HG02798 (cell line): Measurements from ENCODE around the gene ACTL8.

Experiments used
- ATAC-seq: cut with Tn5 transposase; IDR thresholded peaks from one replicate; pipeline ENCODE4 v1.9.1; 2021; ENCODE audit warnings: mild to moderate bottlenecking; ENCODE audit not compliant: unreplicated experiment, poor library complexity

Gene ACTL8

DNA sequence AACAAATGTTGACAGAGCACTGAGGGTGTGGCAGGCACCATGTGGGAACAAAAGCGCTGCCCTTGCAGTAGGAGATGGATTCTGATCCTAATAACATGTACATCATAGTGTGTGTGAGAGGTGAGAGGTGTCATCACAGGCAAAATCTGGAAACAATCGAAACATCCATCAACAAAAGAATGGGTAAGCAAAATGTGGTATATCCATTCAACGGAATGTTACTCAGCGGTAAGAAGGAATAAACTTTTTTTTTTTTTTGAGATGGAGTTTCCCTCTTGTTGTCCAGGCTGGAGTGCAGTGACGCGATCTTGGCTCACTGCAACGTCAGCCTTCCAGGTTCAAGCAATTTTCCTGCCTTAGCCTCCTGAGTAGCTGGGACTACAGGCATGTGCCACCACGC is 112.3 kb downstream of the ACTL8 start:
- ATAC-seq: no peak

DNA sequence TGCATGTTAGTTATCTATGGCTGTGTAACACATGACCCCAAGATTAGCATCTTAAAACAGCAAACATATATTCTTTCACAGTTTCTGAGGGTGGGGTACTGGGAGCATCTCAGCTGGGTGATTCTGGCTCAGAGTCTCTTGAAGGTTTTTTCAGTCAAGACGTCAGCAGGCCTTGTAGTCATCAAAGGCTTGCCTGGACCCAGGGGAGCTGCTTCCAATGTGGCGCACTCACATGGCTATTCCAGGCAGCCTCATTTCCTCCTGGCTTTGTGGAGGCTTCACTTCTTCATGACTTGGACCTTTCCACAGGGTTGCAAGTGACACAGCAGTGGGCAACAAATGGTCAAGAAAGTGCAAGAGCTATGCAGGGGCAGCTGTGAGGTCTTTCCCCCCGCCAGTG is 114.7 kb downstream of the ACTL8 start:
- no peak for ATAC-seq

DNA sequence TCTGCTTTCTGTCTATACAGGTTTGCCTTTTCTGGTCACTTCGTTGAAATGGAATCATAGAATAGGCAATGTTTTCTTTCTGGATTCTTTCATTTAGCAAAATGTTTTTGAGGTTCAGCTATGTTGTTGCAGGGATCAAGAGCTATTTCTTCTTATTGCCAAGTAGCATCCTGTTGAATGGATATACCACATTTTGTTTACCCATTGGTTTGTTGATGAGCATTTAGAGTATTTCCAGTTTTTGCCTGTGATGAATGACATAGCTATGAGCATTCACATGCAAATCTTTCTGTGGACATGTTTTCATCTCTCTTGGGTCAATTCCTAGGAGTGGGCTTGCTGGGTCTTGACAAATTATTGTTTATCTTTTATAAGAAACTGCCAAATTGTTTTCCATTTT is 115.5 kb downstream of the ACTL8 start:
- no peak for ATAC-seq

DNA sequence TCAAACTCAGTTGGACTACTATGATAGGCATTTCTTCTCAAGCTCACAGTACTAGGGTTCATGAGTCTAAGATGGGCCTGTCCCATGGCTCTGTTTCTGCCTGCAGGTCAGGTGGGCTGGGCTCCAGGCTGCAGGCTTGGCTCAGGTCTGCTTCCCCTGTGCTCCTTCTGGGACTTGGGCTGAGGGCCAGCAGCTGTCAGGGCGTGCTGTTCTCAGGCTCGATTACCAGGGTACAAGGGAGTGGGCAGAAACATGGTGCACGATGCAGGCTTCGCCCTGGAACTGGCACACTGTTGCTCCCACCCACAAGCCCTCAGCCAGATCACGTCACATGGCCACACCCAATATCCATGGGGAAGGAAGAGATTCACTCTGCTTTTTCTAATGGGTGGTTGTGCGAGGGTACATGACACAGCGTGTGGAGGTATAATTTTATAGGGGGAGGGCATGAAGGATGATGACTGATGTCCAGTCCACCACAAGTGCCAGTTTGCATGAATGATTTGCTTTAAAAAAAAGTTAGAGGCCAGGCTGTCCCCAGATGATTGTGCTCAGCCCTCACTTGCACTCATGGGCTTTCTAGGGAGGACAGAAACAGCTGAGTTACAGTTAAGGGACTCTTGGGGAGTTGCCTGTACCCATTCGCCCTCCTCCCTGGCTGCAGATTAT is 118.0 kb downstream of the ACTL8 start:
- ATAC-seq: no peak

DNA sequence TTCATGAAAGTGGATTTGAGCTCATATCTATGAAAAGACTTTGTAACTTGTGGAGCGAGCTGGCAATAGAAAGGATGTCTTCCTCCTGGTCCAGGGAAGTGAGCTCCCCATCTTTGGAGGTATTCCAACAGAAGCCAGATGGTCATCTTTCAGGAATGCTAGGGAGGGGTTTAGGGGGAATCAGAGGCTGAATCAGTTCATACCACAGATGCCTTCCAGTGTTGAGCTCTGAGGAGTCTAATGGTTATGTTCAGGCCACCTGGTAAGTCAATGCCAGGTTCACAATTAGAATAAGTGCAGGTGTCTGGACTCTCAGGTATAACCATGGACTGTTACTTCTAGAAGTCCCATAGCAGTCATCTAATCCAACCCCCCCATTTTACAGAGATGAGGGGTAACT is 119.1 kb downstream of the ACTL8 start:
- no peak for ATAC-seq

DNA sequence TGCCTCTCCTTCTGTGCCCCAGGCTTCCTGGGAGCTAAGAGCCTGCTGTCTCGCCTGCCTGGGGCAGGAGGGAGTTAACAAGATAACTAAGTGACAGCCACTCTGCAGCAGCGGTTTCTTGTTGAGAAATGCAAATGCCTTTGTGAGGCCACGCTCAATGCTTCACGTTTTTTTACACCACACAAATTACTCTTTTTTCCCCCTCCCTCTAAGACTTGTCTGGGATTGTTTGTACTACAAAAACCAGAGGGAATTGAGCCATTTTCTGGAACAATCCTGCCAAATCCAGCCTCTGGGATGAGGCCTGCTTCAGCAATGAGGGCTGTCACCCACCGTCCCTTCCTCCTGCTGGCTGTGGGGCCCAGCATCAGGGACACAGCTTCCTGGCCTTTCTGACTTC is 119.6 kb downstream of the ACTL8 start:
- no peak for ATAC-seq

DNA sequence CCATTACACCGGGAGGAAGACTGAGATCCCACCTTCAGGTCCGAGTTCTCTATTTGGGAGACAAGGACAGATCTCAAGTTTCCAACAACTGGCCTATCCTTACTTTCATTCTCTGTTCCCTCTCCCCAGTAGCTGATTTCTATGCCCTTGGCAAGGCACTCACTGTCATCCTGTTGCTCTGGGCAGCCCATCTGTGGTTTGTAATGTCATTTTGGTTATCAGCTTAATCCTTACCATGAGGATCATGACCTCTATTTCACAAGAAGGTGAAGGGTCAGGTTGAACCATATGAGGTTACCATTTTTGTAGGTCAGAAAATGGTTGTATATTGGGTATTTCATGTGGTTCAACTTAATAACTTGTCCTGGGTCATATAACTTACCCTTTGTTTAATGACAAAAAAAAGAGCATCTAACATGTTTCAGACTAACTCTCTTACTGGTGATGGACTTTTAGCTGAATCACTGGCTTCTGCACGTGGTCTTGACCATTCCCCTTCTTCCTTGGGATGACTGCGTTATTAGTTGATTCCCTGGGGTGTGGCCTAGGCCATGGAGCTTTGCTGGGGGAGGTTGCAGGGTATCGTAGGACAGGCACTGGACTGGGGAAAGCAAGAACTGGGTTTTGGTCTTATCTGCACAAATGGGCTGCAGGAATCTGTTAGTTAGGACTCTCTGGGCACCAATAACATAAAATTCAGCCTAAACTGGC is 120.2 kb downstream of the ACTL8 start:
- ATAC-seq: no peak

DNA sequence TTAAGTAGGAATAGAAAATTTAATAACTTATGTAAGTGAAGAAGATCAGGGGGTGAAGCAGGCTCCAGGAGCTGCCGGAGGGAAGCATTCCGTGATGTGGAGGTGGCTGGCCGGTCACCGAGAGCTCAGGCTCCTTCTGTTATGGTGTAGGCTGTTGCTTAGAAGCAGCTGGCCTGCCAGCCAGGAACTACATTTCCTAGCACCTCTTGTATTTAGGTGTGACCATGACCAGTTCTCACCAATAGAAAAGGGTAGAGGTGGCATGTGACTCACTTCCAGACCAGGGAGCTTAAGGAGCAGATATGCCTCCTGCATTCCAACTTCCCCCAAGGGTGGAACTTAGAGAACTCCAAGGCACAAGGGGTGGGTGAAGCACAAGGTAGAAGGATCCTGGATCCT is 120.7 kb downstream of the ACTL8 start:
- ATAC-seq: no peak
